ENCODE data around the gene MYCT1.
"Not testable (repeated sequence)": the region's sequence is repeated elsewhere in the genome, so short reads cannot be mapped to it uniquely, and the experiment has no call there.

MYCT1 gene

DNA sequence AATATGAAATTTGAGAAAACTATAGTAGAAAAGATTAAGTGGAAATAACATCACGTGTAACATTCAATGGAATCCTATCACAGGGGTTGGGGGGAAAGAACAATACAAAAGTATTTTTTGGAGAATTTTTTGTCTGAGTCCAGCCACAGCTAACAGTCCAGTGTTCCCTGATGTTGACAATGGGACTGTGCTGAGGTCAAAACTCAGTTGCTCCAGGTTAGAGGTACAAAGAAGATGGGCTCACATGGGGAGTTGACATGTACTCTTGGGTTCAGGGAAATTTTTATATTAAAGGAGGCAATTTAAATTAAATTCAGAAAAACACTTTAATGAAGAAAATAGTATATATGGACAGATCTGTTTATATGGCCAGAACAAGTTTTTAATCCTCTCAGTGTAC, 995 bp downstream of the MYCT1 start:
- Mint-ChIP-seq H3K9me3 (no peaks in the 10 kb centered on the region), H3K4me1 (ENCODE audit: low read depth) (peaks cover 5% of the 10 kb centered on the region), H3K27ac (no peak overlapping the region), H3K4me3 (no peak overlapping the region), H3K36me3 (ENCODE audit: low read depth) (no peaks in the 10 kb centered on the region), H3K27me3 (peaks cover 14% of the 10 kb centered on the region)
- intact Hi-C loops (cut with micrococcal nuclease) = no loop called here

DNA sequence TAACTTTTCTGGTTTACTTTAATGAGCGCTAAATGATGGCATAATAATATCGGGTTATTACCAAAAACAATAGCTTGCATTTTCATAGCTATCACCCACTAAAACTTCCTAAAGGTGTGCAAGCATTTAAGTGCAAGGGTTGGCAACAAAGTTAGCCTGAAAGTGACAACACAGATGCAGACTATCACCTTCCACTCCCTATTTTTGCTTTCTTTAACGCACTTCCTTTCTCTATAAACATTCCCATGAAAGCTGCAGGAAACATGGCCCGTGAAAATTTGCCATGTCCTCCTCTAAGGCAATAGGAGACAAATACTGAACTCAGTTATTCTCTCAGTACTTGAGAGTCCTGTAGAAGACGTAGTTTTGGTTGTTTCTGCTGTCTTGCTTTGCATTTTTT, 2.7 kb downstream of the MYCT1 start:
- Mint-ChIP-seq H3K4me3 (no peak overlapping the region), H3K27ac (no peak overlapping the region), H3K27me3 (peaks cover 14% of the 10 kb centered on the region)

DNA sequence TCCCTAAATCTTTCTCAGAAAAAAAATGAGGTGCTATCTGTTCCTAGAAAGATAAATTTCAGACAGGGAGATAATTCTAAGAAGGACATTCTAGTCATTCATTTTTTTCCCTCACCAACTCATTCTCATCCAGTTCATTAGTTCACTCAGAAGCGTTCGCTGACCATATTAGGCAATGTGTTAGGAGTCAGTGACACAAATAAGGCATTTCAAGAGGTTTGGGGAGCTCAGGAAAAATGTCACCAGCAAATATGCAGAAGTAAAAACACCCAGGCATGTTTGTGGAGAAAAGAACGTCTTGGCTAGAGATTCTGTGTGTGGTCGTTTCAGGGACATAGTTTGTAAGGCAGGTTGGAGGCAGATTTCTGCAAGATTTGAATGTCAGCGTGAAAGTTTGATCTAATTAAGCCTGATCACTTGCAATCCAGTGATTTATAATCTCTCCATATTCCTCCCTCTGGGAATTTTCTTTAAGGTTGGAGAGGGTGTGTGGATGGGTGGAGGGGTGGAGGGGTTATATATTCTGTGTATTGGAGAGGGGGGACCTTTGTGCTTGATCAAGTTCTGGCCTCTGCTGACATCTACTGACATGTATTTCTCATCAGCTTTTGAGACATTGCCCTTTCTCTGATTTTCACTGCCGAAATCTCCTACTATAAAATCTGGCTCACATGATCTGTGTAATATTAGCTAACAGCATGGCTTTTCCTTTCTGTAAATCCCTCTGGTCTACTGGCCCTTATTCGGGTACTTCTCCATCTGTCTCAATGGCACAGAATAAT, 3.6 kb downstream of the MYCT1 start:
- Mint-ChIP-seq H3K27ac (no peak overlapping the region), H3K27me3 (peaks cover 14% of the 10 kb centered on the region), H3K4me3 (no peak overlapping the region), H3K36me3 (ENCODE audit: low read depth) (no peaks in the 10 kb centered on the region), H3K4me1 (ENCODE audit: low read depth) (no peaks in the 10 kb centered on the region), H3K9me3 (no peaks in the 10 kb centered on the region)
- intact Hi-C loops (cut with micrococcal nuclease) = no loop called here

More for the DNA sequence above, 2.7 kb downstream of the MYCT1 start:
- intact Hi-C loops (cut with micrococcal nuclease) = no loop called here
- H3K4me1 Mint-ChIP-seq (ENCODE audit: low read depth) = peaks cover under 1% of the 10 kb centered on the region
- H3K9me3 Mint-ChIP-seq = no peaks in the 10 kb centered on the region
- no peaks in the 10 kb centered on the region for H3K36me3 Mint-ChIP-seq (ENCODE audit: low read depth)

DNA sequence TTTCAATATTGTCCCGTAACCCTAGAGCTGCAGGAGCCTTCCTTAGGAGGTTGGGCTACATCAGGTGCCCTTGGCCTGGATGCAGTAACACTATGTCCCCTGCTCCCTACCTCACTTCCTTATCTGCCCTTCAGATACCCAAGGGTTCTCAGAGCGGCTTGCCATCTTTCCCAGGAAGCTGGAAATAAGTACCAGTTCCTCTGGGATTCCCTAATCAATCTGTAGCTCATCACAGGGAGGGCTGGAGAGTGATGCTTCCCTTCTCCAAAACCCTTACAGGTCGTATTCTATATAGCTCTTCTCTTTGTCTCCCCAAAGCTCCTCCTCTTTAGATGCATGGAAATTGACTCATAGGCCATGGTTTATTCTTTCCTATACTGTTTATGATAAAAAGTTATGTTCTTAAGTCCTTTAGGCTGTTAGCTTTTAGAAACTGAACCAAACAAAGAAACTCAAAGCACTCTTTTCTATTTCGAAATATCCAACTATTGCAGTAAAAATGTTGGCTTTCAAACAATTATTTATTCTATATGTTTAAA, 4.2 kb downstream of the MYCT1 start:
- Mint-ChIP-seq H3K9me3 (no peaks in the 10 kb centered on the region), H3K4me3 (no peak overlapping the region), H3K27me3 (peaks cover 14% of the 10 kb centered on the region), H3K27ac (no peak overlapping the region), H3K36me3 (ENCODE audit: low read depth) (no peaks in the 10 kb centered on the region), H3K4me1 (ENCODE audit: low read depth) (no peaks in the 10 kb centered on the region)
- intact Hi-C loops (cut with micrococcal nuclease) = no loop called here

DNA sequence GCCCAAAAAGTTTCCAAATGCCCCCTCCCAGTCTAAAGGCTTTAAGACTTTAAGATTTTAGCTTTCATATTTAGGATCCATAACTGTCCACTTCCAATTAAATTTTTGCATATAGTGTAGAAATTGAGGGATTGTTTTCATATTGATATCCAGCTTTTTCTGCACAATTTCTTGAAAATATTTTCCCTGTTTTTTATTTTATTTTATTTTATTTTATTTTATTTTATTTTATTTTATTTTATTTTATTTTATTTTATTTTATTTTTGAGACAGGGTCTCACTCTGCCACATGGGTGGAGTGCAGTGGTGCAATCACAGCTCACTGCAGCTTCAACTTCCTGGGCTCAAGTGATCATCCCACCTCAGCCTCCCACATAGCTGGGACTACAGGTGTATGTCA, 6.1 kb downstream of the MYCT1 start:
- H3K4me3 Mint-ChIP-seq; H3K36me3 Mint-ChIP-seq (ENCODE audit: low read depth); H3K27ac Mint-ChIP-seq; H3K9me3 Mint-ChIP-seq; H3K4me1 Mint-ChIP-seq (ENCODE audit: low read depth); intact Hi-C loops (cut with micrococcal nuclease): not testable (repeated sequence)
- peaks cover 12% of the 10 kb centered on the region for H3K27me3 Mint-ChIP-seq

DNA sequence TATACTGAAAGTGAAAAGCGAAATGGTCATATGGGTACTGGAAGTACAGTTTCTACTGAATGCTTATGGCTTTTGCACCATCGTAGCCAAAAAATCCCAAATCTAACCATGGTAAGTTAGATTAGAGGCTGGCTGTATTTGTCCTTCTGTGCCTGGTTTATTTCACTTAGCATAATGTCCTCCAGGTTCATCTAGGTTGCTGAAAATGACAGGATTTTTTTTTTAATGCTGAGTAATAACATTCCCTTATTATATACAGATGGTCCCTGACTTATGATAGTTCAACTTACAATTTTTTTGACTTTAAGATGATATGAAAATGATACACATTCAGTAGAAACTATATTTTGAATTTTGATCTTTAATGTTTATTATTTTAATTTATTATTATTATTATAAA, 7.6 kb downstream of the MYCT1 start:
- Mint-ChIP-seq H3K27me3 (peaks cover 12% of the 10 kb centered on the region), H3K4me1 (ENCODE audit: low read depth) (no peaks in the 10 kb centered on the region), H3K27ac (no peak overlapping the region), H3K9me3 (peaks cover 6% of the 10 kb centered on the region), H3K4me3 (no peak overlapping the region), H3K36me3 (ENCODE audit: low read depth) (no peaks in the 10 kb centered on the region)
- intact Hi-C loops (cut with micrococcal nuclease) = no loop called here

DNA sequence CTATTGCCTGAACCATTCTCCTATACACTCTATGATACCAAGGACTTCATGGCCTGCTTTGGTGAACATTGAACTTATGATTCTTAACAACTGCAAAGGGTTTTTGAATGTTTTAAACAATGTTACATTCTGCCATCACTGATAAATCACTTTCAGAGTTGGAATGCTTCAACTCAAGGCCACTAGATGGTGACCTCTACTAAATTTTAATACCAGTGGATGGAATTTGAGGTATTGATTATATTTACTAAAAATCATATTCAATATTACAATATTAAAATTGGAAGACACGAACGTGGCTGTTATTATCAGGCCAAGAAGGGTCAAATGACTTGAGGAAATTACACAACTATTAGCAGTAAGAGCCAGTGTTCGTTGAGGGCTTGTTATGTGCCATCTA, 18.6 kb downstream of the MYCT1 start:
- H3K4me1 Mint-ChIP-seq (ENCODE audit: low read depth) = no peaks in the 10 kb centered on the region
- H3K4me3 Mint-ChIP-seq = no peak overlapping the region
- no peaks in the 10 kb centered on the region for H3K27me3 Mint-ChIP-seq
- H3K9me3 Mint-ChIP-seq = peaks cover 13% of the 10 kb centered on the region
- no peaks in the 10 kb centered on the region for H3K36me3 Mint-ChIP-seq (ENCODE audit: low read depth)
- intact Hi-C loops (cut with micrococcal nuclease) = no loop called here
- no peak overlapping the region for H3K27ac Mint-ChIP-seq

DNA sequence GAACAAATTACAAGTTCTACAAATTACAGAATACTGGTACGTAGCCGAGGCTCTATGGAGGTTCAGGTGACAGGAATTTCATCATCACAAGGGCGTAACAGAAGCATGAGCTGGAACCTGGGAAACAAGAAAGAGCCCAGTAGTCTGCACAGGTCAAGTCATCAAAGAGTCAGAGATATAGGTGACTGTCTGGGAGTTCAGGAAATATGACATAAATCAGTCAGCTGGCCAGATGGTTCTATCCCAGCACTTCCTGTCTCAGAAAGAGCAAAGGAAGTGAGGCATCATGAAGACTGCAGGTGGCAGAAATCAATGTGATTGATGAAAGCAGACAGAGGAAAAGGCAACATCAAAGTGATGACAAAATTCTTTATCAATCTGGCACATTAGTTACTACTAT, 23.3 kb downstream of the MYCT1 start:
- Mint-ChIP-seq H3K9me3 (no peaks in the 10 kb centered on the region), H3K27me3 (no peaks in the 10 kb centered on the region), H3K36me3 (ENCODE audit: low read depth) (no peaks in the 10 kb centered on the region), H3K4me1 (ENCODE audit: low read depth) (no peaks in the 10 kb centered on the region), H3K27ac (no peak overlapping the region), H3K4me3 (no peak overlapping the region)
- intact Hi-C loops (cut with micrococcal nuclease) = no loop called here

DNA sequence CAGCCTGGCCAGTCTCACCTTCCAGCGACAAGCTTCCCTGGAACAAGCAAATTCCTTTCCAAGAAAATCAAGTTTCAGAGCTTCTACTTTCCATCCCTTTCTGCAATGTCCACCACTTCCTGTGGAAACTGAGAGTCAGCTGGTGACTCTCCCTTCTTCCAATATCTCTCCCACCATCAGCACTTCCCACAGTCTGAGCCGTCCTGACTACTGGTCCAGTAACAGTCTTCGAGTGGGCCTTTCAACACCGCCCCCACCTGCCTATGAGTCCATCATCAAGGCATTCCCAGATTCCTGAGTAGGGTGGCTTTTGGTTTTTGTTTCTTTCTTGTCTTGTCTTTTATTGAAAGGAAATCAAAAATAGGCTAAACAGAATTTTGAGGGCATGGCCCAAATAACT, 24.3 kb downstream of the MYCT1 start:
- H3K27ac Mint-ChIP-seq = no peak overlapping the region
- H3K27me3 Mint-ChIP-seq = no peaks in the 10 kb centered on the region
- H3K36me3 Mint-ChIP-seq (ENCODE audit: low read depth) = no peaks in the 10 kb centered on the region
- no peak overlapping the region for H3K4me3 Mint-ChIP-seq
- intact Hi-C loops (cut with micrococcal nuclease) = no loop called here
- H3K9me3 Mint-ChIP-seq = no peaks in the 10 kb centered on the region
- no peaks in the 10 kb centered on the region for H3K4me1 Mint-ChIP-seq (ENCODE audit: low read depth)

DNA sequence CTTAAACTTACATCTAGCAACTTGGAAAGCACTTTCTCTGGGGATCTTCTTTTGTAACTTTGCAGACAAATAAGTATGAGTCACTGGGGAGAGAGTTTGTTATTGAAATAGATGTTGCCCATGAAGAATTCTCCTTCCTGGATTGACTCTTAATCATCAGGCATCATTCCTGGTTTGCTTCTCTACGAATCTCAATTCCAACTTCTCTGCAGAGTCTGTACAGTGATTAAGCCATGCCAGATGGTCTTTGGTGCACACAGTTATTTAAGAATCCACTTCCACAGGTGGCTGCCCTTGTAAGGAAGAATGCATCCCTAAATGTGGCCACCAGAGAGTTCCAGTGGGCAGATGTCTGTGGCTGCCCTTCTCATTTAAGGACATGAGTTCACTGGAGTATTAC, 25.7 kb downstream of the MYCT1 start:
- Mint-ChIP-seq H3K9me3 (no peaks in the 10 kb centered on the region), H3K27me3 (no peaks in the 10 kb centered on the region), H3K36me3 (ENCODE audit: low read depth) (no peaks in the 10 kb centered on the region), H3K27ac (no peak overlapping the region), H3K4me3 (no peak overlapping the region), H3K4me1 (ENCODE audit: low read depth) (no peaks in the 10 kb centered on the region)
- intact Hi-C loops (cut with micrococcal nuclease) = no loop called here

DNA sequence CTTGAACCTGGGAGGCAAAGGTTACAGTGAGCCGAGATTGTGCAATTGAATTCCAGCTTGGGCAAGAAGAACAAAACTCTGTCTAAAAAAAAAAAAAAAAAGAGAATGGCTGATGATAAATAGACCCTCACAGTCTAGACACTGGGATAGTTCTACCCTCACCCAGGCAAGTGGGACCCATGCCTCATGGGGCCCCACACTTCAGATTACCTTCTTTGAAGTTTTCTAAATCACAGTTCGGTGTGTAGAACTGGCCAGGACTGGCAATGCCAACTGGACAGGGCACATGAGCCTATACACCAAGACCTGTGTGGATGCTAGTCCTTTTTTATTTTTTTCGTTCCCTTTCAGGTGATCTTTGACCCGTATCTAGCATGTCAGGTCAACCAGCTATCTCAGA, 28.6 kb downstream of the MYCT1 start:
- Mint-ChIP-seq H3K36me3 (ENCODE audit: low read depth) (no peaks in the 10 kb centered on the region), H3K4me1 (ENCODE audit: low read depth) (no peaks in the 10 kb centered on the region), H3K27me3 (no peaks in the 10 kb centered on the region), H3K4me3 (no peak overlapping the region), H3K9me3 (no peaks in the 10 kb centered on the region), H3K27ac (no peak overlapping the region)
- intact Hi-C loops (cut with micrococcal nuclease) = no loop called here

DNA sequence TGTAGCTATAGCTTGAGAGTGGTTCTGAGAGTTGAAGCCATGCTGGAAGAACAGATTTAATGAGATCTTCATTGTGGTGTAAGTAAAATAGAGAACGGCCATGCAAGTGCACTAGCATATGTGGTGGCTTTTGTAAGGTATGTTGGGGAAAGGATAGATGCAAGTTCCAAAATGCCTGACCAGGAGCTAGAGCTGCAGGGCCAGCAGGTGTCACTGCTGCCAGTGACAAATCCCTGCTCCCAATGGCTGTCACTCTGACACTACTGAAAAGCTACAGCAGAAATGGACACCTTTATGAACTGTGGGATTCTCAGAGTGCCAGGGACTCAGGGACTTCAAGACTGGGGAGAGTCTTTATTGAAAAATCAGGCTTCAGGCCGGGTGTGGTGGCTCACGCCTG, 29.8 kb downstream of the MYCT1 start:
- Mint-ChIP-seq H3K4me1 (ENCODE audit: low read depth) (no peaks in the 10 kb centered on the region), H3K27ac (no peak overlapping the region), H3K27me3 (no peaks in the 10 kb centered on the region), H3K36me3 (ENCODE audit: low read depth) (no peaks in the 10 kb centered on the region), H3K4me3 (no peak overlapping the region), H3K9me3 (no peaks in the 10 kb centered on the region)
- intact Hi-C loops (cut with micrococcal nuclease) = no loop called here

DNA sequence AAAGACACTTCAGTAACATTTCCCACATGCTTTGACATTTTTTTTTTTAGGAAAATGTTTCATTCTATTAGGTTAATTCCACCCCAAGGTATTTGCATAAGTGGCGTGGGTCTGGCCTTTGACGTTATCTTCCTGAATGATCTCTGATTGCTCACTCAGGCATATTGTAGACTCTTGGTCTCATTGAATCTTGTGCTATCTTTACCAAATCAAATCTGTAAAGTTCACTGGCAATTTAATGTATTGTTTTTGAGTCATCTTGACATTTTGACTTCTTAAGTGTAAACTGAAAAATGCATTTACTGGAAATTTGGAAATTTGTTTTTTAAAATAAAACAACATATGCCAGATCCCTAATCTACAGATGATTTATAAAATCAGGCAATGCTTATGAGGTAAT, 36.9 kb downstream of the MYCT1 start:
- no peaks in the 10 kb centered on the region for H3K27me3 Mint-ChIP-seq
- intact Hi-C loops (cut with micrococcal nuclease) = no loop called here
- no peaks in the 10 kb centered on the region for H3K36me3 Mint-ChIP-seq (ENCODE audit: low read depth)
- H3K4me1 Mint-ChIP-seq (ENCODE audit: low read depth) = no peaks in the 10 kb centered on the region
- no peaks in the 10 kb centered on the region for H3K9me3 Mint-ChIP-seq
- no peak overlapping the region for H3K27ac Mint-ChIP-seq
- H3K4me3 Mint-ChIP-seq = no peak overlapping the region

DNA sequence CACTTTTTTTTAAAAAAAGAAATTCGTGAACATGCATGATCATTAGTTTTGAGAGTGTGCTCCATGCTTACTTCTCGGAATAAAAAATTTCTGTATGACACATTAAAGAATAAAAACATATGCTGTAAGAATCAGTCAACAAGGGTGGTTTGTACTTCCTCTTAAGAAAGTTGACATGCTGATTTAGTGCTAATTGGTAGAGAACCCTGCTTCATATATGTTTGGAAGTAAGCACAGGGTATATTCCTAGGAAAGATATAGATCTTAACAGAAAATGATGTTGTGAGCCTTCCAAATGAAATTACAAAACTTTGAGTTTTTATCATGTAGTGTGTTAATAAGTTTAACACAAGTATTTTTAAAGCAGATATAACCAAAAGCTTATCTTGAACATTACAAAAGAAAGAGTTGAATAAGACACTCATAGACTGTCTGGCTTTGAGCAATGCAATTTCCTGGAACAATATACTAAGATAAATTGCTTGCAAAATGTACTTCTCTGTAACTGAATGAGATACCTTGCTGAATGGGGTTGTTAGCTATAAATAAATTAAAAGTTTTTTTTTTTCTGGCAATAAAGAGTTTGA, 39.1 kb downstream of the MYCT1 start:
- Mint-ChIP-seq H3K27me3 (no peaks in the 10 kb centered on the region), H3K27ac (no peak overlapping the region), H3K4me3 (no peak overlapping the region), H3K9me3 (no peaks in the 10 kb centered on the region), H3K4me1 (ENCODE audit: low read depth) (no peaks in the 10 kb centered on the region), H3K36me3 (ENCODE audit: low read depth) (no peaks in the 10 kb centered on the region)
- intact Hi-C loops (cut with micrococcal nuclease) = no loop called here

Data from dendritic cell treated with granulocyte-macrophage colony-stimulating factor and Interleukin-4, amounts not matched to agents 40 ng/mL and 50 ng/mL, for 4 days (primary cell).